Measurements from ENCODE around the gene AKT1. TPM values are rescaled to one million over a fixed set of nuclear protein-coding genes. Genes with fewer than 3 reads are reported as not detected.
A peak's percentile ranks its signal among the peaks of the same experiment; 100 is the strongest.
"Not testable (repeated sequence)": the region's sequence is repeated elsewhere in the genome, so short reads cannot be mapped to it uniquely, and the experiment has no call there.

Gene AKT1
- 113 TPM for polyA plus RNA-seq (2013, experiment 1 of 2)
- polyA plus RNA-seq (2013, experiment 2 of 2): 91.0 TPM

GRCh38 chr14:104794993-104795780 lies at the start of gene AKT1:
Gene AKT1 (minus strand): TSS chr14:104795748. CDS start chr14:104792643, 3,105 bp downstream.
- Histone ChIP-seq H3K4me3 (ENCODE audit: extremely low read depth, insufficient read depth, low read length, poor library complexity, severe bottlenecking) (peak within 1 kb of the TSS; percentile 75), H3K27ac (ENCODE audit: low read depth, low read length, severe bottlenecking) (no peak within 1 kb of the TSS), H3K9me3 (ENCODE audit: control insufficient read depth, low read length) (no peaks in the 10 kb centered on the region), H3K36me3 (ENCODE audit: control insufficient read depth, insufficient read depth, low read length) (peaks cover 32% of the 10 kb centered on the region), H3K4me1 (ENCODE audit: control insufficient read depth, insufficient read depth, low read length, poor library complexity, severe bottlenecking) (peaks cover 41% of the 10 kb centered on the region)
- 0% methylated on average over 65 to 95 of the region's 124 CpGs for WGBS, 2 experiments (ENCODE audit: insufficient coverage in 2 of 2)

GRCh38 chr14:104845033-104845666 lies 49.6 kb upstream of the AKT1 start:
- Histone ChIP-seq H3K9me3 (ENCODE audit: control insufficient read depth, low read length) (no peaks in the 10 kb centered on the region), H3K4me3 (ENCODE audit: extremely low read depth, insufficient read depth, low read length, poor library complexity, severe bottlenecking) (no peak overlapping the region), H3K4me1 (ENCODE audit: control insufficient read depth, insufficient read depth, low read length, poor library complexity, severe bottlenecking) (peaks cover 7% of the 10 kb centered on the region), H3K36me3 (ENCODE audit: control insufficient read depth, insufficient read depth, low read length) (no peaks in the 10 kb centered on the region), H3K27ac (ENCODE audit: low read depth, low read length, severe bottlenecking) (no peak overlapping the region)
- WGBS, 2 experiments (ENCODE audit: insufficient coverage in 2 of 2): 91 to 100% methylated on average over 4 of the region's 4 CpGs

- H3K9me3 ChIP-seq (ENCODE audit: control insufficient read depth, low read length): no peaks in the 10 kb centered on the region
- H3K4me1 ChIP-seq (ENCODE audit: control insufficient read depth, insufficient read depth, low read length, poor library complexity, severe bottlenecking): peaks cover 7% of the 10 kb centered on the region
- H3K27ac ChIP-seq (ENCODE audit: low read depth, low read length, severe bottlenecking): no peak overlapping the region
- H3K4me3 ChIP-seq (ENCODE audit: extremely low read depth, insufficient read depth, low read length, poor library complexity, severe bottlenecking): peak overlapping the region; percentile 28
- 29 to 32% methylated on average over 23 to 24 of the region's 27 CpGs for WGBS, 2 experiments (ENCODE audit: insufficient coverage in 2 of 2)
- H3K36me3 ChIP-seq (ENCODE audit: control insufficient read depth, insufficient read depth, low read length): no peaks in the 10 kb centered on the region
These were observed 48.9 kb upstream of the AKT1 start for GRCh38 chr14:104844306-104845032.

GRCh38 chr14:104843442-104844305 lies 48.1 kb upstream of the AKT1 start:
- 4 to 5% methylated on average over 47 to 56 of the region's 69 CpGs for WGBS, 2 experiments (ENCODE audit: insufficient coverage in 2 of 2)
- Histone ChIP-seq H3K27ac (ENCODE audit: low read depth, low read length, severe bottlenecking) (no peak overlapping the region), H3K36me3 (ENCODE audit: control insufficient read depth, insufficient read depth, low read length) (no peaks in the 10 kb centered on the region)

GRCh38 chr14:104843006-104843405 lies 47.5 kb upstream of the AKT1 start:
- Histone ChIP-seq H3K9me3 (ENCODE audit: control insufficient read depth, low read length) (no peaks in the 10 kb centered on the region), H3K27ac (ENCODE audit: low read depth, low read length, severe bottlenecking) (no peak overlapping the region), H3K4me3 (ENCODE audit: extremely low read depth, insufficient read depth, low read length, poor library complexity, severe bottlenecking) (no peak overlapping the region), H3K36me3 (ENCODE audit: control insufficient read depth, insufficient read depth, low read length) (no peaks in the 10 kb centered on the region), H3K4me1 (ENCODE audit: control insufficient read depth, insufficient read depth, low read length, poor library complexity, severe bottlenecking) (peaks cover 7% of the 10 kb centered on the region)
- 50 to 59% methylated on average over 10 of the region's 13 CpGs for WGBS, 2 experiments (ENCODE audit: insufficient coverage in 2 of 2)

More at GRCh38 chr14:104843442-104844305, 48.1 kb upstream of the AKT1 start:
- Histone ChIP-seq H3K9me3 (ENCODE audit: control insufficient read depth, low read length) (no peaks in the 10 kb centered on the region), H3K4me3 (ENCODE audit: extremely low read depth, insufficient read depth, low read length, poor library complexity, severe bottlenecking) (peak overlapping the region; percentile 28), H3K4me1 (ENCODE audit: control insufficient read depth, insufficient read depth, low read length, poor library complexity, severe bottlenecking) (peaks cover 7% of the 10 kb centered on the region)

GRCh38 chr14:104841730-104842129 lies 46.2 kb upstream of the AKT1 start:
- no peak overlapping the region for H3K27ac ChIP-seq (ENCODE audit: low read depth, low read length, severe bottlenecking)
- no peak overlapping the region for H3K4me3 ChIP-seq (ENCODE audit: extremely low read depth, insufficient read depth, low read length, poor library complexity, severe bottlenecking)
- H3K36me3 ChIP-seq (ENCODE audit: control insufficient read depth, insufficient read depth, low read length): no peaks in the 10 kb centered on the region
- no peaks in the 10 kb centered on the region for H3K9me3 ChIP-seq (ENCODE audit: control insufficient read depth, low read length)
- peaks cover 7% of the 10 kb centered on the region for H3K4me1 ChIP-seq (ENCODE audit: control insufficient read depth, insufficient read depth, low read length, poor library complexity, severe bottlenecking)
- WGBS, 2 experiments (ENCODE audit: insufficient coverage in 2 of 2): 86 to 100% methylated on average over 1 of the region's 1 CpG

GRCh38 chr14:104836171-104836935 lies 40.8 kb upstream of the AKT1 start:
- not testable (repeated sequence) for H3K27ac ChIP-seq (ENCODE audit: low read depth, low read length, severe bottlenecking); H3K36me3 ChIP-seq (ENCODE audit: control insufficient read depth, insufficient read depth, low read length); H3K9me3 ChIP-seq (ENCODE audit: control insufficient read depth, low read length); H3K4me1 ChIP-seq (ENCODE audit: control insufficient read depth, insufficient read depth, low read length, poor library complexity, severe bottlenecking); H3K4me3 ChIP-seq (ENCODE audit: extremely low read depth, insufficient read depth, low read length, poor library complexity, severe bottlenecking)
- WGBS, 2 experiments (ENCODE audit: insufficient coverage in 2 of 2): 93% methylated on average over 18 of the region's 41 CpGs; no CpG with 5 or more reads in 1 of the 2 experiments

- whole genome bisulfite sequencing, 2 experiments (ENCODE audit: insufficient coverage in 2 of 2): 81 to 85% methylated on average over 9 of the region's 9 CpGs
- Histone ChIP-seq H3K4me1 (ENCODE audit: control insufficient read depth, insufficient read depth, low read length, poor library complexity, severe bottlenecking) (no peaks in the 10 kb centered on the region), H3K9me3 (ENCODE audit: control insufficient read depth, low read length) (no peaks in the 10 kb centered on the region), H3K4me3 (ENCODE audit: extremely low read depth, insufficient read depth, low read length, poor library complexity, severe bottlenecking) (no peak overlapping the region), H3K27ac (ENCODE audit: low read depth, low read length, severe bottlenecking) (no peak overlapping the region), H3K36me3 (ENCODE audit: control insufficient read depth, insufficient read depth, low read length) (no peaks in the 10 kb centered on the region)
These were observed 35.2 kb upstream of the AKT1 start for GRCh38 chr14:104830781-104831180.

GRCh38 chr14:104827177-104828055 lies 31.9 kb upstream of the AKT1 start:
- Histone ChIP-seq H3K9me3 (ENCODE audit: control insufficient read depth, low read length) (peaks cover 7% of the 10 kb centered on the region), H3K36me3 (ENCODE audit: control insufficient read depth, insufficient read depth, low read length) (no peaks in the 10 kb centered on the region), H3K27ac (ENCODE audit: low read depth, low read length, severe bottlenecking) (peak overlapping the region; percentile 6), H3K4me1 (ENCODE audit: control insufficient read depth, insufficient read depth, low read length, poor library complexity, severe bottlenecking) (no peaks in the 10 kb centered on the region), H3K4me3 (ENCODE audit: extremely low read depth, insufficient read depth, low read length, poor library complexity, severe bottlenecking) (peak overlapping the region; percentile 48)
- 4 to 6% methylated on average over 34 to 39 of the region's 39 CpGs for WGBS, 2 experiments (ENCODE audit: insufficient coverage in 2 of 2)
